Neutrophil (primary cell): ENCODE data around the gene GJB4.
"Not testable (repeated sequence)": the region's sequence is repeated elsewhere in the genome, so short reads cannot be mapped to it uniquely, and the experiment has no call there.

Source experiments
- H3K27ac ChIP-seq: fragments of 200-600 bp; sonication (generic); 2 replicates; pipeline ENCODE4 v1.5.1; 2016; ENCODE audit warnings: mild to moderate bottlenecking, moderate library complexity
- H3K27me3 ChIP-seq: fragments of 200-600 bp; sonication (generic); 2 replicates; pipeline ENCODE4 v1.6.0; 2016; ENCODE audit warnings: mild to moderate bottlenecking
- H3K36me3 ChIP-seq: fragments of 200-600 bp; sonication (generic); 2 replicates; pipeline ENCODE4 v1.5.1; 2017
- H3K4me1 ChIP-seq, 2 experiments: fragments of 200-600 bp in 1 of 2; sonication (generic) in 1 of 2; 1 replicate in 1 of 2; 2 replicates in 1 of 2; pipeline versions ENCODE4 v1.5.1 to v1.6.1; 2013 to 2016; ENCODE audit warnings: low read depth in 1 of 2, low read length in 1 of 2, mild to moderate bottlenecking in 1 of 2, moderate library complexity in 1 of 2; ENCODE audit not compliant: control insufficient read depth in 1 of 2, insufficient read depth in 1 of 2
- H3K4me3 ChIP-seq, 2 experiments: fragments of 200-600 bp in 1 of 2; sonication (generic) in 1 of 2; 1 replicate in 1 of 2; 2 replicates in 1 of 2; pipeline ENCODE4 v1.5.1; 2013 to 2016; ENCODE audit warnings: low read depth in 1 of 2, low read length in 1 of 2, mild to moderate bottlenecking in 1 of 2, moderate library complexity in 1 of 2
- H3K9me3 ChIP-seq: fragments of 200-600 bp; sonication (generic); 2 replicates; pipeline ENCODE4 v1.5.1; 2016
- CTCF ChIP-seq: fragments of 200-600 bp; sonication (generic); IDR thresholded peaks from 2 replicates; pipeline ENCODE4 v1.5.1; 2016; ENCODE audit warnings: antibody characterized with exemption

GJB4 gene

DNA sequence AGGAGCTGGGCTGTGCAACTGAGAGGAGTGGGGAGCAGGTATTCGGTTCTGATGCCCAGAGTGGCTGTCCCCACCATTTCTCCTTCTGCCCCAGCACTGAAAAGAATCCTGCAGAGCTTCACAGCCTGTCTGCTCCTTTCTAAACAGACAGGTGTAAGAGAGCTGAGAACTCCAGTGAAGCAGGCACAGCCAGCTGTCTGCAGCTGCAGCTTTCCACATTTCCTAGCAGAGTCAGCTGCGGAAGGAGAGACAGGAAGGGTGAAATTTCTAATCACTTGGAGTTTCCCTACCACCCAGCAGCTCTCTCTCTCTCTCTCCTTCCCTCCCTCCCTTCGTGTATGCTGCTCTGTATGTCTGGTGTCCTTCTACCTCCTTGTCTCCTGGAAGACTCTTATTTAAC, 45.2 kb upstream of the GJB4 start:
- Histone ChIP-seq H3K9me3 (no peaks in the 10 kb centered on the region), H3K36me3 (no peaks in the 10 kb centered on the region), H3K27me3 (peaks cover 8% of the 10 kb centered on the region), H3K4me1 (no peaks in the 10 kb centered on the region), H3K4me3 (no peak overlapping the region), H3K27ac (no peak overlapping the region)
- TF ChIP-seq CTCF, result no peak

GRCh38 chr1:34715139-34715538, 44.4 kb upstream of the GJB4 start:
- no peak for TF ChIP-seq CTCF
- H3K9me3 ChIP-seq, result no peaks in the 10 kb centered on the region
- H3K36me3 ChIP-seq, result no peaks in the 10 kb centered on the region
- no peaks in the 10 kb centered on the region for H3K4me1 ChIP-seq
- no peak overlapping the region for H3K4me3 ChIP-seq
- H3K27ac ChIP-seq, result no peak overlapping the region
- peaks cover 8% of the 10 kb centered on the region for H3K27me3 ChIP-seq

GRCh38 chr1:34721241-34721640, 38.3 kb upstream of the GJB4 start:
- Histone ChIP-seq H3K27me3 (peaks cover 20% of the 10 kb centered on the region), H3K9me3 (no peaks in the 10 kb centered on the region), H3K36me3 (no peaks in the 10 kb centered on the region), H3K4me1 (no peaks in the 10 kb centered on the region), H3K27ac (no peak overlapping the region), H3K4me3 (no peak overlapping the region)
- no peak for TF ChIP-seq CTCF

DNA sequence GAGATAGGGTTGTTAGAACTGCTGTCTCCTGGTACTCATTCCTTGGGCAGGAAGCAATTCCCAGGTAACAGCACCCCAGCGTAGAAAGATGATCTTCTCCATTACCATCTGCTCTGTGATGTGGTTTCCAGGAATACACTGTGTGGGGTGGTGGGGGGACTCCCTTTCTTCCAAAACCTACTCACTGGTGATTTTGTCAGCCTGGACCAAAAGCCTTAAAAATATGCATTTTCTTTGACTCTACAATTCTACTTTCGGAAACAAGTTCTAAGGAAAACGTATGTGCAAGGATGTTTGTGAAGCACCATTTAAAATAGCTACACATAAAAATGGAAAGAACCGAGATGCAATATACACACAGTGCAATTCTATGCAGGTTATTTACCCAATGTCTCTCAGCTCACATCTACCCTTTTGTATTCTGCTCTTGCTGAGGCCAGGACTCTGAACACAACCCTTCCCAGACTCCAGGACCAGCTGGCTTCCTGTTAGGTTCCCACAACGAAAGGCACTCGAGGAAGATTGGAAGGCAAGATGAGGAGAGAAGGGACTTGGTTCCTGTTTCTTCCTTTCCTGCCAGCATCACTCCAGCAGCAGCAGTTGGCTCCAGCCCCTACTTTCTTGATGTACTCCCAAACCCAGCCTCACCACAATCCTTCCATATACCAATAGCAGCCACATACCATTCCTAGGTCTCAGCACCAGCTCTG, 37.7 kb upstream of the GJB4 start:
- TF ChIP-seq CTCF, result no peak
- H3K27ac ChIP-seq, result no peak overlapping the region
- no peaks in the 10 kb centered on the region for H3K4me1 ChIP-seq
- H3K9me3 ChIP-seq, result no peaks in the 10 kb centered on the region
- peaks cover 15% of the 10 kb centered on the region for H3K27me3 ChIP-seq
- H3K4me3 ChIP-seq, result no peak overlapping the region
- H3K36me3 ChIP-seq, result no peaks in the 10 kb centered on the region

DNA sequence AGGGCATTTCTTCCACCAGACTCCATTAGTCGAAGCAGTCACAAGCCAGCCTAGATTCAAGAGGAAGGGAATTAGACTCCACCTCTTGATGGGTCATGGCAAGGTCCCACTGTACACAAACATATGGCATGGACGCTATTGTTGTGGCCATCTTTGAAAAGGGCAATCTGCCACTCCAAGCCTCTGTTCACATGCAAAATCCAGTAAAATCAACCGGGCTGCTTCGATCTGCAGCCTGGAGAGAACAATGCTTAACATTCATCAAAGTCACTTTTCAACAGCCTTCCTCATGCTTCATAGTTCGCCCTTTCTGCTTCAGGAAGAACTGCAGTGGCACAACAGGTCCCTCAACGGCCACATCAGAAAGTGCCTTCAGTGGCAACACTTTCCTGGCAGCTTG, 32.7 kb upstream of the GJB4 start:
- TF ChIP-seq CTCF, result no peak

GRCh38 chr1:34730485-34730884, 29.1 kb upstream of the GJB4 start:
- Histone ChIP-seq H3K27me3 (peaks cover 5% of the 10 kb centered on the region), H3K36me3 (no peaks in the 10 kb centered on the region), H3K4me3 (no peak overlapping the region), H3K27ac (no peak overlapping the region), H3K4me1 (no peaks in the 10 kb centered on the region), H3K9me3 (no peaks in the 10 kb centered on the region)
- TF ChIP-seq CTCF, result no peak

More for the DNA sequence above, 32.7 kb upstream of the GJB4 start:
- H3K9me3 ChIP-seq, result no peaks in the 10 kb centered on the region
- no peak overlapping the region for H3K27ac ChIP-seq
- H3K4me1 ChIP-seq, result no peaks in the 10 kb centered on the region
- no peak overlapping the region for H3K4me3 ChIP-seq
- H3K27me3 ChIP-seq, result peaks cover 14% of the 10 kb centered on the region
- no peaks in the 10 kb centered on the region for H3K36me3 ChIP-seq

DNA sequence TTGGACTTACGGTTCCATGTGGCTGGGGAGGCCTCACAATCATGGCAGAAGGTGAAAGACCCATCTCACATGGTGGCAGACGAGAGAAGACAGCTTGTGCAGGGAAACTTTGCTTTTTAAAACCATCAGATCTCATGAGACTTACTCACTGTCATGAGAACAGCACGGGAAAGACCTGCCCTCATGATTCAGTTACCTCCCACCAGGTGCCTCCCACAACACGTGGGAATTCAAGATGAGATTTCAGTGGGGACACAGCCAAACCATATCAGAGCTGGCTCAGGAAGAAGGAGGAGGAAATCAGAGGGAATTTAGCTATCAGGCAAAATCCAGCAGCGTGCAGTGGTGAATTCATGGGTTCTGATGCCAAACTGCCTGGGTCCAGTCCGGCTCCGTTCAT, 26.7 kb upstream of the GJB4 start:
- H3K36me3 ChIP-seq, H3K27ac ChIP-seq, H3K4me1 ChIP-seq, H3K9me3 ChIP-seq, H3K4me3 ChIP-seq, H3K27me3 ChIP-seq: not testable (repeated sequence)
